AML-193 (cell line): ENCODE measurements around the gene TMPRSS15.

Source experiments
- DNase-seq, 2 experiments: peaks; one replicate each; lab custom pipeline; 2025; lab: John Stamatoyannopoulos, UW

Gene TMPRSS15

GRCh38 chr21:18244671-18245463 is 158.7 kb downstream of the TMPRSS15 start, which contains the start of gene CHODL:
TSS of gene CHODL (plus strand) at chr21:18244833. CDS start at chr21:18245224, 391 bp downstream.
- no peak for DNase-seq

- no peak for DNase-seq
These were observed 168.0 kb downstream of the TMPRSS15 start for GRCh38 chr21:18235545-18235944.

DNA sequence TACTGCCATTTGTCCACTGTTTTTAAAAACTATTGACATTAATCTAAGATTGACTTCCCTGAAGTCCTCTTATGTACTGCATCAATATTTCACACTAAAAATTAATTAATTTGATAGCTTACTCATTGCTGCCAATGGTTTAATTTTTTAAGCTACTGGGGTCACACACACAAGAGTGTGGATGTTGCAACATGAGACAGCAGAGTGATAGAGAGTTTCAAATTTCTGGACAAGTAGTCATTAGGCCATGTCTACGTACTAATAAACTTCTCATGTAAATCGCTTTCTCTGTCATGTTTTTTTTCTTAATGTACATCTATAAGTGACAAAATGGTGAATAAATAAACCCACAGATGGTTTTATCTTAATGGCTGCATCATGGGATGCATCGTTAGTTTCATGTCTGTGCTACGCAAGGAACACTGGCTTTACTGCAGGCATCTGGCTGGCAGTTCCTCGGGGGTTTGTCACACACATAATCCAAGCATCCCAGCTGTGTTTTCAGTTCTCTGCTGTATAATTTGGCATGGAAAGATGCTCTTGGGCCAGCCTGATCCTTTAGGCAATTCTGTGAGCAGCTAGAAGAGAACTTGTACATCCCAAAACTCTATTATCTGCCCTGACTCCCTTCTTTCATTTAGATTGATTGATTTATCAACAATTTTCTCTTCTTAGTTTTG is 175.4 kb downstream of the TMPRSS15 start:
- no peak for DNase-seq

GRCh38 chr21:18222346-18222745 is 181.2 kb downstream of the TMPRSS15 start:
- DNase-seq, result no peak

GRCh38 chr21:18220498-18220897 is 183.1 kb downstream of the TMPRSS15 start:
- no peak for DNase-seq
